HG03342 (cell line): Measurements from ENCODE around the gene COL3A1.
A peak's percentile ranks its signal among the peaks of the same experiment; 100 is the strongest.

Source experiments
- ATAC-seq: cut with Tn5 transposase; IDR thresholded peaks from one replicate; pipeline ENCODE4 v1.9.1; 2021; ENCODE audit warnings: mild to moderate bottlenecking, moderate library complexity; ENCODE audit not compliant: unreplicated experiment

COL3A1 gene

GRCh38 chr2:189014449-189015138 lies 40.4 kb downstream of the COL3A1 start:
- ATAC-seq, result no peak

- ATAC-seq, result no peak
Measured at GRCh38 chr2:189015359-189015758, 41.2 kb downstream of the COL3A1 start.

- no peak for ATAC-seq
Measured at GRCh38 chr2:189016311-189016861, 42.2 kb downstream of the COL3A1 start.

- ATAC-seq, result no peak
Measured at GRCh38 chr2:189018631-189019030, 44.5 kb downstream of the COL3A1 start.

- ATAC-seq, result no peak
Measured at GRCh38 chr2:189020179-189020578, 46.0 kb downstream of the COL3A1 start.

- ATAC-seq, result no peak
Measured at GRCh38 chr2:189022053-189022481, 47.9 kb downstream of the COL3A1 start.

- ATAC-seq, result no peak
Measured at GRCh38 chr2:189022492-189022891, 48.3 kb downstream of the COL3A1 start.

- ATAC-seq, result peak; percentile 76
Measured at GRCh38 chr2:189024901-189025618, 50.9 kb downstream of the COL3A1 start.

- ATAC-seq, result no peak
Measured at GRCh38 chr2:189037518-189037917, 63.3 kb downstream of the COL3A1 start.

GRCh38 chr2:189045836-189046235 lies 71.7 kb downstream of the COL3A1 start:
- no peak for ATAC-seq

- no peak for ATAC-seq
Measured at GRCh38 chr2:189046320-189046719, 72.1 kb downstream of the COL3A1 start.

GRCh38 chr2:189047171-189047888 lies 73.2 kb downstream of the COL3A1 start:
- ATAC-seq, result no peak

GRCh38 chr2:189048189-189048588 lies 74.0 kb downstream of the COL3A1 start:
- no peak for ATAC-seq

- no peak for ATAC-seq
Measured at GRCh38 chr2:189049709-189050164, 75.6 kb downstream of the COL3A1 start.

GRCh38 chr2:189050165-189050712 lies 76.1 kb downstream of the COL3A1 start:
- ATAC-seq, result no peak

- no peak for ATAC-seq
Measured at GRCh38 chr2:189056200-189057106, 82.3 kb downstream of the COL3A1 start.

- ATAC-seq, result no peak
Measured at GRCh38 chr2:189057316-189057715, 83.1 kb downstream of the COL3A1 start.

- no peak for ATAC-seq
Measured at GRCh38 chr2:189060096-189060642, 86.0 kb downstream of the COL3A1 start.
